ENCODE results near the gene PRPF6.
A peak's percentile ranks its signal among the peaks of the same experiment; 100 is the strongest.

PRPF6 gene

DNA sequence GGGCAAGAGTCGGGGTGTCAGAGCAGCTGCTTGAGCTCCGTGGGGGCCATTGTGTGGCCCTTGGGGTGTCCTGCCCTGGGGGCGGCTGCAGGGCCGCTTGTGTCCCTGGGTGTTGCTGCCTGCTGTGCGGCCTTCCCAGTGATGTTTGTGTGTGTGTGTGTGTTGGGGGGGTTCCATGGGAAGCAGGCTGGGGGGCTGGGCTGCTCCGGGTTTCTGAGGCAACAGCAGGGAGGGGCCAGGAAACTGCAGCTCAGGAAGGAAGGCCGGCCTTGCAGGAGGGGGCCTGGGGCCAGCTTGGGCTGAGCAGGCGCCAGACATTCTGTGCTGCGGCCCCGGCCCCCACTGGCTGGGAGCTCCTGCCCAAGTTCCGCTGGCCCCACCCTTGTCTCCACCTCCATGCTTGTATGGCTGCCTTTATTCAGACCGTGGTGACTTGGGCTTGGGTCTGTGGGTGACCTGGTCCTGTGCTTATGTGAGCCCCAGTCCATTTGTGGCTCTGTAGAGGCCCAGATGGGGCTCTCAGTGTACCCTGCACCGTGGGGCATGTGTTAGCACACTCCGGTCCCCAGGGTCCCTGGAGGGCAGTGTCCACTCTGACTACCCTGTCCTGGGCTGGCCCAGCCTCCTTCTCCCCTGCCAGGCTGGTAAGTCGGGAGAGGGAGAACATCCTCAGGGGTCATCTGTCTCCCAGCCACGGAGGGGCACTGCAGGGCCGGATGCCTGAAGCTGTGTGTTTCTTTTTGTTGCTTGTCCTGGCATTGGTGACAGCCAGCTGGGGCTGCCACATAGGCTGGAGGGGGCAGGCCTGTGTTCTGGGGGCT, 73.1 kb downstream of the PRPF6 start:
- H3K4me1 ChIP-seq (ENCODE audit: insufficient read depth, poor library complexity, severe bottlenecking), result no peaks in the 10 kb centered on the region
- ATAC-seq (ENCODE audit: low read depth) (peak; percentile 10; the same call in 2 of the 3 replicates), DNase-seq (ENCODE audit: low spot score) (peak; percentile 84)
- no peaks in the 10 kb centered on the region for H3K9me3 ChIP-seq (ENCODE audit: severe bottlenecking)
- H3K36me3 ChIP-seq (ENCODE audit: low read depth), result no peaks in the 10 kb centered on the region
- H3K4me3 ChIP-seq (ENCODE audit: severe bottlenecking), result no peak overlapping the region
- TF ChIP-seq, protein P1, sequence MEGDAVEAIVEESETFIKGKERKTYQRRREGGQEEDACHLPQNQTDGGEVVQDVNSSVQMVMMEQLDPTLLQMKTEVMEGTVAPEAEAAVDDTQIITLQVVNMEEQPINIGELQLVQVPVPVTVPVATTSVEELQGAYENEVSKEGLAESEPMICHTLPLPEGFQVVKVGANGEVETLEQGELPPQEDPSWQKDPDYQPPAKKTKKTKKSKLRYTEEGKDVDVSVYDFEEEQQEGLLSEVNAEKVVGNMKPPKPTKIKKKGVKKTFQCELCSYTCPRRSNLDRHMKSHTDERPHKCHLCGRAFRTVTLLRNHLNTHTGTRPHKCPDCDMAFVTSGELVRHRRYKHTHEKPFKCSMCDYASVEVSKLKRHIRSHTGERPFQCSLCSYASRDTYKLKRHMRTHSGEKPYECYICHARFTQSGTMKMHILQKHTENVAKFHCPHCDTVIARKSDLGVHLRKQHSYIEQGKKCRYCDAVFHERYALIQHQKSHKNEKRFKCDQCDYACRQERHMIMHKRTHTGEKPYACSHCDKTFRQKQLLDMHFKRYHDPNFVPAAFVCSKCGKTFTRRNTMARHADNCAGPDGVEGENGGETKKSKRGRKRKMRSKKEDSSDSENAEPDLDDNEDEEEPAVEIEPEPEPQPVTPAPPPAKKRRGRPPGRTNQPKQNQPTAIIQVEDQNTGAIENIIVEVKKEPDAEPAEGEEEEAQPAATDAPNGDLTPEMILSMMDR (IDR thresholded peaks at IDR 0.05; ENCODE audit: poor library complexity, severe bottlenecking), result peak; percentile 59
- H3K27ac ChIP-seq (ENCODE audit: poor library complexity, severe bottlenecking), result no peak overlapping the region
- peaks cover 21% of the 10 kb centered on the region for H3K27me3 ChIP-seq (ENCODE audit: insufficient read depth, poor library complexity, severe bottlenecking)

DNA sequence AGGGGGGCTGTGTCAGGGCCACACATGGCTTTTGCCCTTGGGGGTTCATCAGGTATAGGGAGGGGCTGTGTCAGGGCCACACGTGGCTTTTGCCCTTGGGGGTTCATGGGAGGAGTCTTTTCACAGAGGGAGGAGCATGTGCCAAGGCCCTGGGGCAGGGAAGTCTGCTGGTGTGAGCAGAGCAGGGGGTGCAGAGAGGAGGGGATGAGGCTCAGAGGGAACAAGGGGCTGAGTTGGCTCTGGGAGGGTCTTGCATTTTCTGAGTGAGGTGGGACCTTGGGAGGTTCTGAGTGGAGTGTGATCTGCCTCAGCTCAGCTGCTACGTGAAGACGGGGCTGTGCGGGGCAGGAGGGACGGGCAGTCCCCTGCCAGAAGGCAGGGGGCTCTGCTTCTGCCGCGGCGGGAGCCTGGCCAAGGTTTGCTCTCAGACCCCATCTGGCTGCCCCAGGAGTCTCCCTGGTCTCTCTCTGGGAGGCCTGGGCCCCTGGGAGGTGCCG, 74.5 kb downstream of the PRPF6 start:
- no peak overlapping the region for H3K27ac ChIP-seq (ENCODE audit: poor library complexity, severe bottlenecking)
- H3K9me3 ChIP-seq (ENCODE audit: severe bottlenecking), result no peaks in the 10 kb centered on the region
- no peak overlapping the region for H3K4me3 ChIP-seq (ENCODE audit: severe bottlenecking)
- no peak for ATAC-seq (ENCODE audit: low read depth)
- no peaks in the 10 kb centered on the region for H3K36me3 ChIP-seq (ENCODE audit: low read depth)
- TF ChIP-seq, protein P1 (IDR thresholded peaks at IDR 0.05; ENCODE audit: poor library complexity, severe bottlenecking), result no peak
- DNase-seq (ENCODE audit: low spot score), result no peak
- no peaks in the 10 kb centered on the region for H3K4me1 ChIP-seq (ENCODE audit: insufficient read depth, poor library complexity, severe bottlenecking)
- H3K27me3 ChIP-seq (ENCODE audit: insufficient read depth, poor library complexity, severe bottlenecking), result peaks cover 12% of the 10 kb centered on the region

DNA sequence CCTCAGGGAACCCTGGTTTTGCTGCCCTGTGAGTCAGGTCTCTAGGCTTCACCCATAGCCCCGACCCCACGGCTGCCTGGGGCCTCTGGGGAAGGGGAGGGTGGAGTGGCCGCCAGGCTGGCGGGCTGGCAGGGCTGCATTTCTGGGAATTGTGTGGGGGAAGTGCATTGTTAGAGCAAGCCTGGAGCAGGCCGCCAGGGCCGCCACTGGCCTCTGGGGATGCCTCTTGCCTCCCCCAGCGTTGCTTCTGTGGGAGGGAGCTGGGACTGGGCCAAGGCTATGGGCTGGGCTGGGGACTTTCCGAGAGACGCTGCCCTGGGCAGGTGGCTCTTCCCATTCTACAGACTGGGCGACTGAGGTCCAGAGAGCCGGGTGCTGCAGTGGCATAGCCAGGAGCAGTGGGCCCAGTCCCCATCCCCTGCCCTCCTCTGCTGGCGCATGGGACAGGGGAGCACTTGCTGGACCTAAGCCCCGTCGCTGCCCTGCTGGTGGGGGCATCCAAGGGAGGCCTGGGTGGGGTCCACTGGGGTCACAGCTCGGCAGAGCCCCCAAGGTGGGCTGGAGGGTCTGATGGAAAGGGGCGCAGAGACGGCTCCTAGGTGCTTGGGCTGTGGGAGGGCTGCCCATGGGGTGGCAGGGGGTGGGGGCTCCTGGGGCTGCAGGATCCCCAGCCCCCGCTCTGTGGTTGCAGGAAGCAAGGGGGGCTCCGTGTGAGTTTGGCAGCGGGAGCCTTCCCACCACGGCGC, 75.1 kb downstream of the PRPF6 start:
- TF ChIP-seq, protein P1 (IDR thresholded peaks at IDR 0.05; ENCODE audit: poor library complexity, severe bottlenecking), result no peak
- no peaks in the 10 kb centered on the region for H3K4me1 ChIP-seq (ENCODE audit: insufficient read depth, poor library complexity, severe bottlenecking)
- no peak overlapping the region for H3K4me3 ChIP-seq (ENCODE audit: severe bottlenecking)
- H3K27ac ChIP-seq (ENCODE audit: poor library complexity, severe bottlenecking), result no peak overlapping the region
- H3K9me3 ChIP-seq (ENCODE audit: severe bottlenecking), result no peaks in the 10 kb centered on the region
- no peak for ATAC-seq (ENCODE audit: low read depth)
- H3K36me3 ChIP-seq (ENCODE audit: low read depth), result no peaks in the 10 kb centered on the region
- DNase-seq (ENCODE audit: low spot score), result no peak
- H3K27me3 ChIP-seq (ENCODE audit: insufficient read depth, poor library complexity, severe bottlenecking), result peaks cover 6% of the 10 kb centered on the region

DNA sequence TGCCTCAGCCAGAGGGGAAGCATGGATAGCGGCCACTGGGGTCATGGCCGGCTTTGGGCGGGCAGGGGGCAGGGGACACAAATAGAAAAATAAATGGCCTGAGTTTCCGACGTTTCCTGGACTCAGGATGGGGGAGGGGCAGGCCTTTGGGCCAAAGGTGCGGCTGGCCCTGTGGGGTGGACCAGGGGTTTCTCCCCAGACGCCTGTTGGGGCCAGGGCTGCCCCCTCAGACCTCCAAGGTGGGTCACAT, 75.6 kb downstream of the PRPF6 start:
- TF ChIP-seq, protein P1 (IDR thresholded peaks at IDR 0.05; ENCODE audit: poor library complexity, severe bottlenecking), result no peak
- H3K27ac ChIP-seq (ENCODE audit: poor library complexity, severe bottlenecking), result no peak overlapping the region
- no peaks in the 10 kb centered on the region for H3K4me1 ChIP-seq (ENCODE audit: insufficient read depth, poor library complexity, severe bottlenecking)

More for the DNA sequence above, 75.6 kb downstream of the PRPF6 start:
- peaks cover under 1% of the 10 kb centered on the region for H3K27me3 ChIP-seq (ENCODE audit: insufficient read depth, poor library complexity, severe bottlenecking)
- H3K9me3 ChIP-seq (ENCODE audit: severe bottlenecking), result no peaks in the 10 kb centered on the region
- no peak for ATAC-seq (ENCODE audit: low read depth)
- H3K36me3 ChIP-seq (ENCODE audit: low read depth), result no peaks in the 10 kb centered on the region
- H3K4me3 ChIP-seq (ENCODE audit: severe bottlenecking), result no peak overlapping the region
- DNase-seq (ENCODE audit: low spot score), result peak; percentile 81
